Muscle of leg (tissue), 11 donors: ENCODE measurements around the gene PTPN1. TPM values are rescaled to one million over a fixed set of nuclear protein-coding genes. Genes with fewer than 3 reads are reported as not detected.

Experiments
- DNase-seq: peaks from one replicate; pipeline ENCODE4 v3.0.0; 2013
- H3K27ac ChIP-seq: one replicate; pipeline ENCODE4 v1.5.1; 2013; ENCODE audit warnings: mild to moderate bottlenecking, low read length, control low read depth
- H3K27me3 ChIP-seq: one replicate; pipeline ENCODE4 v1.6.1; 2013; ENCODE audit warnings: low read length; ENCODE audit not compliant: control insufficient read depth, insufficient read depth
- H3K36me3 ChIP-seq: one replicate; pipeline ENCODE4 v1.6.1; 2013; ENCODE audit warnings: low read length; ENCODE audit not compliant: control insufficient read depth, insufficient read depth
- H3K4me1 ChIP-seq: one replicate; pipeline ENCODE4 v1.6.1; 2013; ENCODE audit warnings: low read length; ENCODE audit not compliant: control insufficient read depth, insufficient read depth
- H3K4me3 ChIP-seq: one replicate; pipeline ENCODE4 v1.5.1; 2013; ENCODE audit warnings: low read length, control low read depth
- H3K9me3 ChIP-seq: replicated peaks from 2 replicates; pipeline ENCODE4 v1.6.1; 2013; ENCODE audit warnings: low read depth, low read length; ENCODE audit not compliant: control insufficient read depth
- WGBS: methylation state at CpG from one replicate; pipeline ENCODE4 v1.1.5; 2013; ENCODE audit warnings: missing lambda C conversion rate; ENCODE audit not compliant: insufficient coverage; 5-methylcytosine and 5-hydroxymethylcytosine counted together
- polyA plus RNA-seq, 8 donors: library from polyadenylated mRNA; unstranded; fragments of 120-200 nt; gene quantifications; one replicate each; pipeline versions ENCODE4 v1.2.1 to v1.2.3, GENCODE V29; 2013; ENCODE audit warnings: inconsistent platforms in 1 of 8, low replicate concordance in 1 of 8; ENCODE audit not compliant: insufficient read length in 8 of 8, insufficient read depth in 1 of 8
- total RNA-seq: library from RNA; stranded (reverse); fragments of 120-200 nt; gene quantifications from one replicate; pipeline ENCODE4 v1.2.4, GENCODE V29; 2013

The PTPN1 gene
- total and polyA plus RNA-seq, 9 donors: 12.5 to 22.5 (median 18.4) TPM

DNA sequence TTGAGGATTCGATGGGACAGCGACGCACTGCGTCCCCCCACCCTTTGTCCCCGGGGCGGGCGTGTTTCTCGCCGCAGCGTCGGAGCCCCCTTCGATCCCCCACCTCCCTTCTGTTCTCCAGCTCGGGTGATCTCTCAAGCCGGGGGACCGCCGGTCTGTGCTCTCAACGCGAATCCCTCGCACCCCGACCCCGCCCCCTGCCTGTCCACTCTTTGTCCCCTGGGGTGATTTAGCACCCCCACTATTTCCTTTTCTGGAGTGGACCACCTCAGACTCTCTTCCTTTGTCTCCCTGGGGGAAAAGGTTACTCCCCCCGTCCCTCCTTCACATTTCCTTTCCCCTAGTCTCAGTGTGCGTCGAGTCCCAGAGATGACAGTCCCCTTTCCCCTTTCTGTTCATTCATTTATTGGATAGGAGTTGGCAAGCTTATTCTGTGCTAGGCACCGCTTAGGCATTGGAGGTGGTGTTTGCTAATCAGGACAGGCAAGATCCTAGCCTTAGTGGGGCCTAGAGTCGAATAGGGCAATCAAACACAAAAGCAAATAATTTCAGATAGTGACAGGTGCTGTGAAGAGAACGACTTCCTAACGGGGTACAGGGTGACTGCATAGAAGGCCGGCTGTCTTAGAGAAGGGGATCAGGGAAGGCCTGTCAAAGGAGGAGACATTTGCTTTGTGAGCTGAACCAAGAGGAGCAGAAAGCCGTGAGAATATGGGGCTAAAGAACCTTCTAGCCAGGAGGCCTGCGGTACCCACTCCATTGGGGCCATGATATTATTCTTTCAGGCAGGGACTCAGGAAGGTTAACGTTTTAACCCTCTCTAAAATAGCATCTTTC, 741 bp downstream of the PTPN1 start:
- Histone ChIP-seq H3K9me3 (no peaks in the 10 kb centered on the region), H3K27ac (peak overlapping the region; percentile 89), H3K4me1 (peaks cover 14% of the 10 kb centered on the region), H3K4me3 (peak overlapping the region; percentile 99), H3K36me3 (peaks cover 2% of the 10 kb centered on the region), H3K27me3 (no peaks in the 10 kb centered on the region)
- 5% methylated on average over 24 of the region's 32 CpGs for WGBS
- DNase-seq: peak; percentile 30

GRCh38 chr20:50512323-50512722, 2.1 kb downstream of the PTPN1 start:
- Histone ChIP-seq H3K9me3 (no peaks in the 10 kb centered on the region), H3K4me3 (no peak overlapping the region), H3K36me3 (peaks cover 2% of the 10 kb centered on the region), H3K27me3 (no peaks in the 10 kb centered on the region), H3K27ac (no peak overlapping the region), H3K4me1 (peaks cover 14% of the 10 kb centered on the region)
- no CpG with 5 or more reads among the region's 1 CpG for WGBS
- DNase-seq: no peak

DNA sequence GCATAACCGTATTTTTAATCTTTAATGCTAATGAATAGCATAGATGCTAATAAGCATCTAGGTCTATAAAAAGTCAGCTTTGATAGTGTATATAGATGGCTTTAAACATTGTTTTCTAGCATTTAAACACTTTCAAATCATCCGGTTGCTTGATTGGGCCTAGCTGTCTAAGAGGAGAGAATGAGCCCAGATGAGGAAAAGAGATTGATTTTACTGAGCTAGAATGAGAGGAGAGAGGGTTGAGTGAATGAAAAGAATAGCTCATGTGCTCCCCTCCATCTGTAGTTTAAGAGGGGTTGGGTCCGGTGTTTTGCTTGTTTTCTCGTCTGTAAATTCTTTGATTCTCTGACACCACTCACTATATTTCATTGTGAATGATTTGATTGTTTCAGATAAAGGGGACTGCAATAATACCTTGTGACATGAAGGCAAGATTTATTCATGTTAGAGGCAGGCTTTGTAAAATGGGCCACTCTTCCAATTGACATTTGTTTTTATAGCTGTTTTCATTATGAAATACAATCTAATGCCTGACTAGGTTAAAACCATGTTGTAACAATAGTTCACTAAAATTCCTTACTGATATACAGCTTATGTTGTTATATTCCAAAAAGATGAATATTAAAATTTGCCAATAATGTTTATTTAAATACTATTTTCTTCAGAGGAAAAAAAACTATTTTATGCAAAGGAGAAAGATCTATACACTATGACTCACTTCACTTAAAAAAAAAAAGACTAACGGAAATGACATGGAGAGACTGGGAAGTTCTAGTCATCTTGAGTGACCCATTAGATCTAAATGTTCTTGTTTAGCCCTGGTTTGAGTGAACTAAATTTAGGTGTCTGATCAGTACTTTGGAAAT, 3.2 kb downstream of the PTPN1 start:
- Histone ChIP-seq H3K9me3 (no peaks in the 10 kb centered on the region), H3K27ac (no peak overlapping the region), H3K36me3 (peaks cover 2% of the 10 kb centered on the region), H3K4me1 (peaks cover 14% of the 10 kb centered on the region), H3K4me3 (no peak overlapping the region), H3K27me3 (no peaks in the 10 kb centered on the region)
- no peak for DNase-seq
- WGBS: no CpG with 5 or more reads among the region's 5 CpGs

DNA sequence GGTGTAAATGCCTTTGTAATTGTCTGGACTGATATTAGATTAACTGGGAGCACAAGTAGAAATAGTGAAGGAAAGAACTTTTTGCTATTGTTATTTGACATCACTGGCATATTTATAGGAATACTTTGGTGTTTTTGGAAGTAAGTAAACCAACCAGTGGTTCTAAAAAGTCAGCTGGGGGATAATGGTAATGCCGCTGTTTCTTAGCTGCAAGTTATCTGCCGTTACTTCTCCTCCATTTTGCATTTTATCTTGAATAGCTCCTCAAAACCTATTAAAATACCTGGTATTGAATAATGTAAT, 3.8 kb downstream of the PTPN1 start:
- peaks cover 14% of the 10 kb centered on the region for H3K4me1 ChIP-seq
- no peak overlapping the region for H3K27ac ChIP-seq
- H3K36me3 ChIP-seq: peaks cover 2% of the 10 kb centered on the region
- no peak overlapping the region for H3K4me3 ChIP-seq
- DNase-seq: no peak
- no peaks in the 10 kb centered on the region for H3K9me3 ChIP-seq
- no CpG with 5 or more reads among the region's 2 CpGs for WGBS
- no peaks in the 10 kb centered on the region for H3K27me3 ChIP-seq

GRCh38 chr20:50514750-50515149, 4.6 kb downstream of the PTPN1 start:
- H3K9me3 ChIP-seq: no peaks in the 10 kb centered on the region
- peaks cover 2% of the 10 kb centered on the region for H3K36me3 ChIP-seq
- DNase-seq: no peak
- no peak overlapping the region for H3K27ac ChIP-seq
- H3K4me3 ChIP-seq: no peak overlapping the region
- peaks cover 8% of the 10 kb centered on the region for H3K4me1 ChIP-seq
- WGBS: 68% methylated on average over 3 of the region's 3 CpGs
- no peaks in the 10 kb centered on the region for H3K27me3 ChIP-seq

DNA sequence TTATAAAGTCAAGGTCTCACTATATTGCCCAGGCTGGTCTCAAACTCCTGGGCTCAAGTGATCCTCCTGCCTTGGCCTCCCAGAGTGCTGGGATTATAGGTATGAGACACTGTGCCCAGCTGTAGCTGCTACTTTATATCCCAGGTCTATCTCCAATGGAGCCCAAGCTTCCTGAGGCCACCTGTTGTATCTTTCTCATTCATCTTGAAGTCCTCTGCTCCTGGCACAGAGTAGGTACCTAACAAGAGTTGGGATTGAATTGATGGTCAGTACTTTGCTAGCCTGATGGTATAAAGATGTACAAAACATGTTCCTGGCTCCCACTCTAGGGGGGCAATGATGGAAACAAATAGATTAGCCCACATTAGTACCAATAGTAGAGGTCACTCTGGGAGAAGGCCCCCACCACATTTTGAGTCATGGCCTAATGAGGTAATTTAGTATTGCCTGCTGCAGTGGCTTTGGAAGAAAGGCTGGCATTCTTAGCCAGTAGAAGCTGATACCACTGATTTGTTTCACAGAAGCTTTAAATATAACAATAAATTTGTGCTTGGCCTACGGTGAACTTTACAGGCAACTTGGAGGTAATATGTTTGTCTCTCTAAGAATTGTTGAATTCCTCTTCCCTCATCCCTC, 5.4 kb downstream of the PTPN1 start:
- no peak for DNase-seq
- no peak overlapping the region for H3K4me3 ChIP-seq
- no peaks in the 10 kb centered on the region for H3K9me3 ChIP-seq
- peaks cover 8% of the 10 kb centered on the region for H3K4me1 ChIP-seq
- no peaks in the 10 kb centered on the region for H3K27me3 ChIP-seq
- WGBS: no CpG with 5 or more reads among the region's 1 CpG
- peaks cover 2% of the 10 kb centered on the region for H3K36me3 ChIP-seq
- H3K27ac ChIP-seq: no peak overlapping the region

- no peak for DNase-seq
- Histone ChIP-seq H3K36me3 (peaks cover 2% of the 10 kb centered on the region), H3K4me1 (peaks cover under 1% of the 10 kb centered on the region), H3K4me3 (no peak overlapping the region), H3K9me3 (no peaks in the 10 kb centered on the region), H3K27me3 (no peaks in the 10 kb centered on the region), H3K27ac (no peak overlapping the region)
- WGBS: no CpG with 5 or more reads among the region's 5 CpGs
Observed at GRCh38 chr20:50516180-50516934, 6.2 kb downstream of the PTPN1 start.

DNA sequence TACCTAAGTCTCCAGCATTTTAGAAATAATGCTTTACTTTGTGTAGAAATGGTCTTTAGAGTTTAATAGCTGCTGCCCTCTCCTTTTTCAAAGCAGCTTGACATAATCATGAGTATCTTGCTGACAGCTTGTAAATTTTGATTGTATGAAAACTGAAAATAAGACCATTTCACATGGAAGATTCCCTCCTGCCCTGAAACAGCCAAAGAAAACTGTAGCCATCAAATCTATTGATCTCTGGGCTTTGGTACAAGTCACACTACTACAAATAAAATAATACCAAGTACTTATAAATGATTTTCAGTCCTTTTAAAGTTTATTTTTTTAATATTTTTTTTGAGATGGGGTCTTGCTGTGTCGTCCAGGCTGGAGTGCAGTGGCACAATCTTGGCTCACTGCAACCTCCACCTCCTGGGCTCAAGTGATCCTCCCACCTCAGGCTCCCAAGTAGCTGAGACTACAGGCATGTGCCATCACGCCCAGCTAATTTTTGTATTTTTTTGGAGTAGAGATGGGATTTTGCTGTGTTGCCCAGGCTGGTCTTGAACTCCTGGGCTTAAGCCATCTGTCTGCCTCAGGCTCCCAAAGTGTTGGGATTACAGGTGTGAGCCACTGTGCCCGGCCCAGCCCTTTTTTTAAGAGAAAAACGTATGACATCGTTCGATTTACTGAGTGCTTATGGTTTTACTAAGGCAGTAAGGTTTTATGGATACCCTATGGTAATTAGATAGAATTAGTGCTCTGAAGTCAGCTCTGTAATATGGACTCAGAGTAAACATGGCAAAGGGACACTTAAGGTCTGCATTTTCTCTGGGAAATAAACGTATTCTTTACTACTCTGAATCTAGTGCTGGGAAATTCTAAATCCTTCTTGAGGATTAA, 7.0 kb downstream of the PTPN1 start:
- no peaks in the 10 kb centered on the region for H3K4me1 ChIP-seq
- WGBS: 53% methylated on average over 4 of the region's 7 CpGs
- H3K36me3 ChIP-seq: peaks cover 2% of the 10 kb centered on the region
- H3K9me3 ChIP-seq: no peaks in the 10 kb centered on the region
- no peak for DNase-seq
- no peak overlapping the region for H3K27ac ChIP-seq
- H3K4me3 ChIP-seq: no peak overlapping the region
- no peaks in the 10 kb centered on the region for H3K27me3 ChIP-seq

DNA sequence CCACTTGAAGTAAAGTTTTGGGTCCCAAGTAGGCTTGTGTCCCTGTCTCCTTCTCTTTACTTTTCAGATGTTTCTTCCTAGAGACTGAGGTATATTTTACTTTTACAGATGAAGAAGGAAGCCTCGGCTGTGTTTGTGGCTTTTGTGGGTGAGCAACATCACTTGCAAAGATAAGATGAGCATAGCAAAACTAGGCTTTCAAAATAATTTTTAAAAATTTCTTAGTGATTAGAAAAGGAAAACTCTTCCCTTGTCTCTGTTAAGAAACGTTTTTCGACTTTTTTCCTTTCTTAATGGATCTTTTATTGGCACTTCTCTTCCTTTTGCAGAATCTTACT, 7.6 kb downstream of the PTPN1 start:
- Histone ChIP-seq H3K4me1 (no peaks in the 10 kb centered on the region), H3K27me3 (no peaks in the 10 kb centered on the region)
- 80% methylated on average over 2 of the region's 3 CpGs for WGBS

More for the DNA sequence above, 7.6 kb downstream of the PTPN1 start:
- no peak overlapping the region for H3K27ac ChIP-seq
- peaks cover 2% of the 10 kb centered on the region for H3K36me3 ChIP-seq
- no peaks in the 10 kb centered on the region for H3K9me3 ChIP-seq
- no peak for DNase-seq
- H3K4me3 ChIP-seq: no peak overlapping the region
